MM.1S (cell line): ENCODE measurements around the gene INSRR.

Experiments
- EZH2 ChIP-seq: fragments of 300-600 bp; sonication (generic); optimal IDR thresholded peaks from 2 replicates; pipeline ENCODE3; 2017; ENCODE audit warnings: low read depth, mild to moderate bottlenecking, antibody characterized with exemption, low read length, mixed read lengths
- TF ChIP-seq, protein P1 (sequence below): fragments of 300-600 bp; sonication (generic); IDR thresholded peaks from 2 replicates; pipeline ENCODE4 v1.5.1; 2016; ENCODE audit warnings: antibody characterized with exemption, low read length, mixed read lengths

DNA sequence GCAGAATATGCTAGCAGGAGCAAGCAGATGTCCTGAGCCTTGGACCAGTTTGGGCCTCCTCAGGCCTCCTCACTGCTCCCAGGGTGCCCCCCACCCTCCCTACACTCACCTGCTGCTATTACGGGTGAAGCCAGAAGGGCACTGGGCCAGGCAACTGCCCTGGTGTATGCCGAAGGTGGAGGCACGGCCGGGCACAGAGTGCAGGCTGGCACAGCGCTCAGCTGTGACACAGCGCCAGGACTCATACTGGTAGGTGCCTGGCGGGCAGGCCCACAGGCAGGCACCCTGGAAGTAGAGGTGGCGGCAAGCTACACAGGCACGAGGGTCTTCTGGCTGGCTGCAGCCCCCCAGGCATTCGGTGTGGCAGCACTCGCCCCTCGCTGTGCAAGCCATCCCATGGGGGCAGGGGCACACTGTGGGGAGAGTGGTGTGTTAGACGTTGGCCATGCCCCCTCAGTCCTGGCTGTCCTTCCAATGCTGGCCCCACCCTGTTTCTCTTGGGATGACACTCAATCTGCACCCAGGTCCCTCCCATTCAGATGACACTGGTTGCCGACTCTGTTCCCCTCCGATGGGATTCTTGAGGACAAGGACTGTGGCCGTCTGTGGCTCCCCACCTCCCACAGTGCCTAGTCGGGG lies 7.0 kb downstream of the INSRR start:
- TF ChIP-seq EZH2: no peak
- TF ChIP-seq, protein P1, sequence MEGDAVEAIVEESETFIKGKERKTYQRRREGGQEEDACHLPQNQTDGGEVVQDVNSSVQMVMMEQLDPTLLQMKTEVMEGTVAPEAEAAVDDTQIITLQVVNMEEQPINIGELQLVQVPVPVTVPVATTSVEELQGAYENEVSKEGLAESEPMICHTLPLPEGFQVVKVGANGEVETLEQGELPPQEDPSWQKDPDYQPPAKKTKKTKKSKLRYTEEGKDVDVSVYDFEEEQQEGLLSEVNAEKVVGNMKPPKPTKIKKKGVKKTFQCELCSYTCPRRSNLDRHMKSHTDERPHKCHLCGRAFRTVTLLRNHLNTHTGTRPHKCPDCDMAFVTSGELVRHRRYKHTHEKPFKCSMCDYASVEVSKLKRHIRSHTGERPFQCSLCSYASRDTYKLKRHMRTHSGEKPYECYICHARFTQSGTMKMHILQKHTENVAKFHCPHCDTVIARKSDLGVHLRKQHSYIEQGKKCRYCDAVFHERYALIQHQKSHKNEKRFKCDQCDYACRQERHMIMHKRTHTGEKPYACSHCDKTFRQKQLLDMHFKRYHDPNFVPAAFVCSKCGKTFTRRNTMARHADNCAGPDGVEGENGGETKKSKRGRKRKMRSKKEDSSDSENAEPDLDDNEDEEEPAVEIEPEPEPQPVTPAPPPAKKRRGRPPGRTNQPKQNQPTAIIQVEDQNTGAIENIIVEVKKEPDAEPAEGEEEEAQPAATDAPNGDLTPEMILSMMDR: no peak
